ENCODE measurements around the gene SALL3.
"Not testable (repeated sequence)": the region's sequence is repeated elsewhere in the genome, so short reads cannot be mapped to it uniquely, and the experiment has no call there.

Gene SALL3

GRCh38 chr18:78948707-78949106 lies 30.9 kb upstream of the SALL3 start:
- ATAC-seq (replicated peaks) (no peak), DNase-seq (no peak)
- Mint-ChIP-seq H3K9me3 (peaks cover 0 to 7% of the 10 kb centered on the region in 2 donors), H3K27me3 (peaks cover 35 to 56% of the 10 kb centered on the region in 2 donors), H3K27ac (no peak overlapping the region), H3K36me3 (ENCODE audit: insufficient read depth) (no peaks in the 10 kb centered on the region), H3K4me1 (ENCODE audit: low read depth in 2 of 2) (no peaks in the 10 kb centered on the region), H3K4me3 (no peak overlapping the region)

- Mint-ChIP-seq H3K4me3 (no peak overlapping the region), H3K9me3 (peaks cover 0 to 7% of the 10 kb centered on the region in 2 donors)
Measured at GRCh38 chr18:78949216-78949615, 30.4 kb upstream of the SALL3 start.

GRCh38 chr18:78950386-78950785 lies 29.2 kb upstream of the SALL3 start:
- H3K36me3 Mint-ChIP-seq (ENCODE audit: insufficient read depth): peaks cover 2% of the 10 kb centered on the region
- DNase-seq (no peak), ATAC-seq (replicated peaks) (no peak)
- peaks cover 0 to 7% of the 10 kb centered on the region in 2 donors for H3K9me3 Mint-ChIP-seq
- H3K4me1 Mint-ChIP-seq (ENCODE audit: low read depth in 2 of 2): no peaks in the 10 kb centered on the region
- no peak overlapping the region for H3K4me3 Mint-ChIP-seq
- no peak overlapping the region for H3K27ac Mint-ChIP-seq
- peaks cover 23 to 47% of the 10 kb centered on the region in 2 donors for H3K27me3 Mint-ChIP-seq

More at GRCh38 chr18:78949216-78949615, 30.4 kb upstream of the SALL3 start:
- no peaks in the 10 kb centered on the region for H3K4me1 Mint-ChIP-seq (ENCODE audit: low read depth in 2 of 2)
- peaks cover 30 to 51% of the 10 kb centered on the region in 2 donors for H3K27me3 Mint-ChIP-seq
- H3K36me3 Mint-ChIP-seq (ENCODE audit: insufficient read depth): no peaks in the 10 kb centered on the region
- DNase-seq: no peak
- ATAC-seq (replicated peaks): no peak
- H3K27ac Mint-ChIP-seq: no peak overlapping the region

- Mint-ChIP-seq H3K27me3 (peaks cover 4 to 19% of the 10 kb centered on the region in 2 donors), H3K9me3 (peaks cover 0 to 7% of the 10 kb centered on the region in 2 donors), H3K27ac (no peak overlapping the region), H3K36me3 (ENCODE audit: insufficient read depth) (peaks cover 2% of the 10 kb centered on the region), H3K4me3 (no peak overlapping the region), H3K4me1 (ENCODE audit: low read depth in 2 of 2) (no peaks in the 10 kb centered on the region)
- no peak for DNase-seq
- no peak for ATAC-seq (replicated peaks)
Measured at GRCh38 chr18:78953566-78953965, 26.1 kb upstream of the SALL3 start.

- no peaks in the 10 kb centered on the region for H3K4me1 Mint-ChIP-seq (ENCODE audit: low read depth in 2 of 2)
Measured at GRCh38 chr18:78955051-78955450, 24.6 kb upstream of the SALL3 start.

DNA sequence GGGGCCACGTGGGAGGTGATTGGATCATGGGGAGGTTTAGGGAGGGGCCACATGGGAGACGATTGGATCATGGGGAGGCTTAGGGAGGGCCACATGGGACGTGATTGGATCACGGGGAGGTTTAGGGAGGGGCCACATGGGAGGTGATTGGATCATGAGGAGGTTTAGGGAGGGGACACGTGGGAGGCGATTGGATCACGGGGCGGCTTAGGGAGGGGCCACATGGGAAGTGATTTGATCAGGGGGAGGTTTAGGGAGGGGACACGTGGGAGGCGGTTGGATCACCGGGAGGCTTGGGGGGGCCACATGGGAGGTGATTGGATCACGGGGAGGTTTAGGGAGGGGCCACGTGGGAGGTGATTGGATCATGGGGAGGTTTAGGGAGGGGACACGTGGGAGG lies 22.5 kb upstream of the SALL3 start:
- Mint-ChIP-seq H3K9me3 (peaks cover 5 to 7% of the 10 kb centered on the region in 2 donors), H3K36me3 (ENCODE audit: insufficient read depth) (peaks cover 2% of the 10 kb centered on the region), H3K4me1 (ENCODE audit: low read depth in 2 of 2) (no peaks in the 10 kb centered on the region), H3K27me3 (peaks cover 0 to 9% of the 10 kb centered on the region in 2 donors), H3K4me3 (no peak overlapping the region), H3K27ac (no peak overlapping the region)
- ATAC-seq (replicated peaks) (no peak), DNase-seq (no peak)

More at GRCh38 chr18:78955051-78955450, 24.6 kb upstream of the SALL3 start:
- Mint-ChIP-seq H3K4me3 (no peak overlapping the region), H3K27me3 (peaks cover 0 to 9% of the 10 kb centered on the region in 2 donors), H3K9me3 (peaks cover 0 to 7% of the 10 kb centered on the region in 2 donors), H3K27ac (no peak overlapping the region), H3K36me3 (ENCODE audit: insufficient read depth) (peaks cover 2% of the 10 kb centered on the region)
- no peak for DNase-seq
- ATAC-seq (replicated peaks): no peak

DNA sequence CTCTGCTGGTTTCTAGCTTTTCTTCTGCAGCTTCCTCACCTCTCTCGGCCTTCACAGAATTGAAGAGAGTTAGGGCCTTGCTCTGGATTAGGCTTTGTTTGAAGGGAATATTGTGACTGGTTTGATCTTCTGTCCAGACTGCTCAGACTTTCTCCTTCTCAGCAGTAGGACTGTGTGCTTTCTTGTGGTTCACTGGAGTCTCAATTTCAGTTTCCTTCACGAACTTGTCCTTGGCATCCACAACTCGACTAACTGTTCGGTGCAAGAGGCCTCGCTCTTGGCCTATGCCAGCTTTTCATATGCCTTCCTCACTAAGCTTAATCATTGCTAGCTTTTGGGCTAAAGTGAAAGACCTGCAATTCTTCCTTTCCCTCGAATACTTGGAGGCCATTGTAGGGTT lies 18.9 kb upstream of the SALL3 start:
- no peak overlapping the region for H3K4me3 Mint-ChIP-seq
- H3K4me1 Mint-ChIP-seq (ENCODE audit: low read depth in 2 of 2): no peaks in the 10 kb centered on the region
- H3K36me3 Mint-ChIP-seq (ENCODE audit: insufficient read depth): no peaks in the 10 kb centered on the region
- H3K27me3 Mint-ChIP-seq: no peaks in the 10 kb centered on the region
- no peak for DNase-seq
- no peak overlapping the region for H3K27ac Mint-ChIP-seq
- ATAC-seq (replicated peaks): no peak
- peaks cover 17 to 21% of the 10 kb centered on the region in 2 donors for H3K9me3 Mint-ChIP-seq

DNA sequence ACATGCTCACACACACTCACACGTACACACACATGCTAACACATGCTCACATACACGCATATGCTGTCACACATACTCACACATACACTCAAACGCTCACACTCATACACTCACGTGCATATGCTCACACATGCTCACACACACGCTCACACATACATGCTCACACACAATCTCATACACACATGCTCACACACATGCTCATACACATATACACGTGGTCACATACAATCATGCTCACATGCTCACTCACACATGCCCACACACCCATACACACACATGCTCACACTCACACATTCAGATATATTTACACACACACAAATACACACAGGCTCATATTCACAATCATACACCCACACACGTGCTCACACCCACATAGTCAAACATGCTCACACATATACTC lies 17.5 kb upstream of the SALL3 start:
- Mint-ChIP-seq H3K27ac (no peak overlapping the region), H3K36me3 (ENCODE audit: insufficient read depth) (no peaks in the 10 kb centered on the region), H3K4me1 (ENCODE audit: low read depth in 2 of 2) (no peaks in the 10 kb centered on the region), H3K27me3 (no peaks in the 10 kb centered on the region), H3K4me3 (no peak overlapping the region), H3K9me3 (peaks cover 17 to 21% of the 10 kb centered on the region in 2 donors)
- ATAC-seq (replicated peaks) (no peak), DNase-seq (no peak)

- H3K27ac Mint-ChIP-seq; ATAC-seq (replicated peaks); H3K4me3 Mint-ChIP-seq; H3K4me1 Mint-ChIP-seq (ENCODE audit: low read depth in 2 of 2); H3K36me3 Mint-ChIP-seq (ENCODE audit: insufficient read depth); DNase-seq: not testable (repeated sequence)
- Mint-ChIP-seq H3K27me3 (peaks cover 11 to 20% of the 10 kb centered on the region in 2 donors), H3K9me3 (peaks cover 17 to 21% of the 10 kb centered on the region in 2 donors)
Measured at GRCh38 chr18:78964727-78965126, 14.9 kb upstream of the SALL3 start.

GRCh38 chr18:78965260-78965659 lies 14.4 kb upstream of the SALL3 start:
- Mint-ChIP-seq H3K4me1 (ENCODE audit: low read depth in 2 of 2) (no peaks in the 10 kb centered on the region), H3K36me3 (ENCODE audit: insufficient read depth) (no peaks in the 10 kb centered on the region), H3K27ac (no peak overlapping the region), H3K9me3 (peaks cover 17 to 21% of the 10 kb centered on the region in 2 donors), H3K4me3 (no peak overlapping the region), H3K27me3 (peaks cover 16 to 25% of the 10 kb centered on the region in 2 donors)
- ATAC-seq (replicated peaks) (no peak), DNase-seq (no peak)

DNA sequence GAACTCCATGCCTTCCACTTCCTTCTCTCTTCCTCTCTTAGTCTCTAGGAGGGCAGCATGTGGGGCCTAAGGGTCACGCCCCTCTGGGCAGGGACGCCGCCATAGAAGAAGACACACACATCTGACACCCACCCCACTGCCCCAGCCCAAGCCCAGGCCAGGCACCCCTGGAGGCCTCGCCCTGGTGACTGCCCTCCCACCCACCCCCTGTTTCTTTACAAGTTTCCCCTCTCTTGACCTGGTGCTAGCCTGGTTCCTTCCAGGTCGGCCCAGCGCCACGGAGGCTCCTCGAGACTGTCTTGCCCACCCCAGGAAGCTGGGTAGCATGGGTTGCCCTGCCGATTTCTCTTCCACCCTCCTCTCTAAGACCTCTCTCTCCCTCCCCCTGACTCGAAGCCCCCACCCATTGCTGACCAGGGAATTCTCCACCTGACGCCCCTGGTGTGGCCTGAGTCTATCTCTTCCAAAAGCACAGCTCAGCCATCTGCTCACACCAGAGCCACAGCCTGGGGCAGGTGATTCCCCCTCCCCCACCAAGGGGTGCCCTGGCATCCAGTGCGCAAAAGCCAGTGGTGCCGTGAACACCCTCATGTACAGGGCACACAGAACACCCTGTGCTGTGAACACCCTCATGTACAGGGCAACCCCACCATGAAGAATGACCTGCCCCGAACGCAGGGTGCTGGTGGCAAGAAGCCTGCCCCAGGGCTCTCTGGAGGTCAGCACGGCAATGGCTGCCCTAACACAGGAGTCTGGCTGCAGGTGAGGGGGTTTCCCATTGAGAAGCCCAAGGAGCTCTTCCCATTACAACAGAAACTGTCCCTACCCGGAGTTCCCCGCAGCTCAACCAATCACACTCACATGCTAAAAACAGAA lies 13.5 kb upstream of the SALL3 start:
- no peak overlapping the region for H3K4me3 Mint-ChIP-seq
- H3K9me3 Mint-ChIP-seq: peaks cover 17 to 21% of the 10 kb centered on the region in 2 donors
- no peaks in the 10 kb centered on the region for H3K4me1 Mint-ChIP-seq (ENCODE audit: low read depth in 2 of 2)
- no peaks in the 10 kb centered on the region for H3K36me3 Mint-ChIP-seq (ENCODE audit: insufficient read depth)
- DNase-seq: no peak
- H3K27ac Mint-ChIP-seq: no peak overlapping the region
- peaks cover 25 to 34% of the 10 kb centered on the region in 2 donors for H3K27me3 Mint-ChIP-seq
- no peak for ATAC-seq (replicated peaks)

GRCh38 chr18:78966793-78967106 lies 12.9 kb upstream of the SALL3 start:
- Mint-ChIP-seq H3K9me3 (peaks cover 16 to 18% of the 10 kb centered on the region in 2 donors), H3K36me3 (ENCODE audit: insufficient read depth) (no peaks in the 10 kb centered on the region), H3K27me3 (peaks cover 31 to 40% of the 10 kb centered on the region in 2 donors), H3K4me3 (no peak overlapping the region), H3K27ac (no peak overlapping the region), H3K4me1 (ENCODE audit: low read depth in 2 of 2) (no peaks in the 10 kb centered on the region)
- ATAC-seq (replicated peaks) (no peak), DNase-seq (no peak)

GRCh38 chr18:78967692-78968091 lies 11.9 kb upstream of the SALL3 start:
- Mint-ChIP-seq H3K9me3 (peaks cover 6 to 9% of the 10 kb centered on the region in 2 donors), H3K36me3 (ENCODE audit: insufficient read depth) (no peaks in the 10 kb centered on the region), H3K27me3 (peaks cover 41 to 49% of the 10 kb centered on the region in 2 donors), H3K4me3 (no peak overlapping the region), H3K4me1 (ENCODE audit: low read depth in 2 of 2) (no peaks in the 10 kb centered on the region), H3K27ac (no peak overlapping the region)
- ATAC-seq (replicated peaks) (no peak), DNase-seq (no peak)
